ENCODE measurements around the gene LCNL1. TPM values are rescaled to one million over a fixed set of nuclear protein-coding genes. Genes with fewer than 3 reads are reported as not detected.

Gene LCNL1
- total RNA-seq, 1 donor from 2014 or later: 5.1 TPM

DNA sequence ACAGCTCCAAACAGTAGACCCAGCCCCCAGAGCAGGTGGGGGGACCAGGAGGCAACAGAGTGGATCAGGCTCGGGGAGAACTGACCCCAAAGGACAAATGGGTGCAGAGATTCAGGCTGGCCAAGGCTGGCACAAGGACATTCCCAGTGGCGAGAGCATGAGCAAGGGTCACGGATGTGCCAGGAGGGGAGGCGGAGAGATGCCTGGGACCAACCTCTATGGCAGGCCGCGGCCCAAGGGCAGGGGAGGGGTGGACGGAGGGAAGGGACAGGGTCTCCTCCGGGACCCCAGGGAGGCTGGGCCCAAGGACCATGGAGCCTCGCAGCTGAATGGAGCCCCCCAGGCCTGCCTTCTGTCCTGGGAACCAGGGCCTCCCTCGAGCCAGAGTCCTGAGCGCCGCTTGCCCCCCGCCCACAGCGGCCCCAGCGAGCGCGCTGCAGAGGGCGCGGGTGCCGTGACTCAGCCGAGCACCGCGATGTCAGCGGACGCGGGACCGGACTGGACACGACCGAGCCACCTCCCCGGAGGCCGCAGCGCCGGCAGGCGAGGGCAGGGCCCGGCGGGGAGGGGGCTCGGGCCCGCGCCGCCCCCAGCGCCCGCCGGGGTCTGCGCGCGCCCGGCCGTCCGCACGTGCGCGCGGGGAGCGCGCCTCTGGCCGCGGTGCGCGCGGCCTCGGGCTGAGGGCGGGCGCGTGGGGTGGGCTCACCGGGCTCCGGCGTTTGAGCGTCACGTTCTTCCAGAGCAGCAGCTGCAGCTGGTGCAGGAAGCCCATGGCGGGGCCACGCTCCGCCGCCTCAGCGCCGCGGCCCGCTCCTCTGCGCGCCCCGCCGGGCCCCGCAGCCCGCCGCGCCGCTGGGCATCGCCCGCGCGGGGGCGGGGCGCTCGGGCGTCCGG, 44.8 kb downstream of the LCNL1 start, which contains the start of gene ABCA2:
TSS of gene ABCA2 (minus strand) at position 869 of the 894 bp plus-strand sequence. CDS start at position 772, 97 bp downstream.
- intact Hi-C loops (cut with DNase I): no loop called here
- Histone ChIP-seq H3K4me3 (peak within 1 kb of the TSS; percentile 62), H3K36me3 (no peaks in the 10 kb centered on the region), H3K27me3 (no peaks in the 10 kb centered on the region), H3K9me3 (no peaks in the 10 kb centered on the region), H3K4me1 (peaks cover 36% of the 10 kb centered on the region), H3K27ac (peak within 1 kb of the TSS; percentile 51)
- DNase-seq (no peak), ATAC-seq (no peak)
- TF ChIP-seq, protein P1, sequence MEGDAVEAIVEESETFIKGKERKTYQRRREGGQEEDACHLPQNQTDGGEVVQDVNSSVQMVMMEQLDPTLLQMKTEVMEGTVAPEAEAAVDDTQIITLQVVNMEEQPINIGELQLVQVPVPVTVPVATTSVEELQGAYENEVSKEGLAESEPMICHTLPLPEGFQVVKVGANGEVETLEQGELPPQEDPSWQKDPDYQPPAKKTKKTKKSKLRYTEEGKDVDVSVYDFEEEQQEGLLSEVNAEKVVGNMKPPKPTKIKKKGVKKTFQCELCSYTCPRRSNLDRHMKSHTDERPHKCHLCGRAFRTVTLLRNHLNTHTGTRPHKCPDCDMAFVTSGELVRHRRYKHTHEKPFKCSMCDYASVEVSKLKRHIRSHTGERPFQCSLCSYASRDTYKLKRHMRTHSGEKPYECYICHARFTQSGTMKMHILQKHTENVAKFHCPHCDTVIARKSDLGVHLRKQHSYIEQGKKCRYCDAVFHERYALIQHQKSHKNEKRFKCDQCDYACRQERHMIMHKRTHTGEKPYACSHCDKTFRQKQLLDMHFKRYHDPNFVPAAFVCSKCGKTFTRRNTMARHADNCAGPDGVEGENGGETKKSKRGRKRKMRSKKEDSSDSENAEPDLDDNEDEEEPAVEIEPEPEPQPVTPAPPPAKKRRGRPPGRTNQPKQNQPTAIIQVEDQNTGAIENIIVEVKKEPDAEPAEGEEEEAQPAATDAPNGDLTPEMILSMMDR (IDR thresholded peaks at IDR 0.05): no peak

- DNase-seq (peak; percentile 87), ATAC-seq (peak; percentile 66)
- Histone ChIP-seq H3K9me3 (no peaks in the 10 kb centered on the region), H3K4me3 (peak overlapping the region; percentile 62), H3K27ac (peak overlapping the region; percentile 51), H3K36me3 (no peaks in the 10 kb centered on the region), H3K27me3 (no peaks in the 10 kb centered on the region), H3K4me1 (peaks cover 36% of the 10 kb centered on the region)
- intact Hi-C loops (cut with DNase I): no loop called here
- TF ChIP-seq, protein P1 (IDR thresholded peaks at IDR 0.05): peak; percentile 37
These were observed 45.7 kb downstream of the LCNL1 start for GRCh38 chr9:137028263-137029057.

DNA sequence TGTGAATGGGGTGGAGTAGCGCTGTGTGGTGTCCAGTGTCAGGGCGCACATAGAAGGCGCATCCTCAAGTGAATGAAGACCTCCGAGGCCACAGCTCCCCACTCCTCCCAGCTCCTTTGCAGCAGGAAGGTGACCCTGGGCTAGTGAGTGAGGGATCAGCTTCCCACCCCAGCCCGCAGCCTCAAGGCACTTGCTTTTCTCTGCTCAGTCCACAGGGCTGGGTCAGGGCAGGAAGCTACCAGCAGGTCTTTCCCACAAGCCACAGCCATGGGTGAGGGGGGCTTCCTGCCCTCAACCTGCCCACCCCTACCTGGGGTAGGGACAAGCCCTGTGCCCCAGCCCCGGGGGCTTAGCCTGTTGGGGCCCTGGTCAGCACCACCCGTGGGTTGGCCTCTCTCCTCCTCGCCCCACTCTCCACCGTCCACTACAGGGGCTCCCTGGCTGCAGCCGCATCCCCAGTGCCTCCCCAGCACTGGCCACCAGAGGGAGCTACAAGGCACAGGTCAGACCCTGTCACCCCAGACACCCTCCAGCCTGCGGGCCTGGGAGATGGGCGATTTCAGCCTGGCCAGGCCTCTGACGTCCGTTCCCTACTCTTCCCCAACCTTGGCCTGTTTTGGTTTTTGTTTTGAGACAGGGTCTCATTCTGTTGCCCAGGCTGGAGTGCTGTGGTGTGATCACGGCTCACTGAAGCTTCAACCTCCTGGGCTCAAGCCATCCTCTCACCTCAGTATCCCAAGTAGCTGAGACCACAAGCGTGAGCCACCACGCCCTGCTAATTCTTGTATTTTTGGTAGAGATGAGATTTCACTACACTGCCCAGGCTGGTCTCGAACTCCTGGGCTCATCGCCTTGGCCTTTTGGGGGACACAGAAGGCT, 46.5 kb downstream of the LCNL1 start:
- peak overlapping the region; percentile 62 for H3K4me3 ChIP-seq
- intact Hi-C loops (cut with DNase I): no loop called here
- TF ChIP-seq, protein P1 (IDR thresholded peaks at IDR 0.05): peak; percentile 92
- H3K27ac ChIP-seq: peak overlapping the region; percentile 36
- no peaks in the 10 kb centered on the region for H3K36me3 ChIP-seq
- DNase-seq (peak; percentile 89), ATAC-seq (peak; percentile 78)
- H3K27me3 ChIP-seq: no peaks in the 10 kb centered on the region
- peaks cover 37% of the 10 kb centered on the region for H3K4me1 ChIP-seq
- H3K9me3 ChIP-seq: no peaks in the 10 kb centered on the region

DNA sequence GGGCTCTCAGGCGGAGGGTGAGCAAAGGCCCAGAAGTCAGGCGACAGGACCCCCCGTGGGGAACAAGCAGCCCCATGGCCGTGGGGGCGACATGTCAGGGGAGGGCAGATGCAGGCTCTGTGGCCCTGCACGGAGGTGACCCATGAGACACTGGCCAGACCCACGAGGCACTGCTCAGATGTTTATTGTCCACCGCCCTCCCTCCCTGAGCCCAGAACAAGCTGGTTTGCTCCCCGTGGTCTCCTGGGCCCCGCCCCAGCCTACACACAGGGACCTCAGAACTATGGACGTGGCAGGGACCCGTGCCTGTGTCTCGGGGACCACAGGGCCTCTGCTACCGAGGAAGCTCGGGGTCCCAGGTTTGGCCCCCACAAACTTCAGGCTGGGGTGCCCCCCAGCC, 47.2 kb downstream of the LCNL1 start:
- no peaks in the 10 kb centered on the region for H3K27me3 ChIP-seq
- H3K9me3 ChIP-seq: no peaks in the 10 kb centered on the region
- intact Hi-C loops (cut with DNase I): loop anchor here (5.0 to 10.0 kb wide), 2 partner anchors 85 to 243 kb away; partner anchors contain the start of genes C8G and FBXW5
- peaks cover 44% of the 10 kb centered on the region for H3K4me1 ChIP-seq
- no peak for ATAC-seq
- H3K27ac ChIP-seq: peak overlapping the region; percentile 36
- no peaks in the 10 kb centered on the region for H3K36me3 ChIP-seq
- TF ChIP-seq, protein P1 (IDR thresholded peaks at IDR 0.05): no peak
- DNase-seq: no peak
- H3K4me3 ChIP-seq: no peak overlapping the region
